ENCODE results near the gene GMEB2.

GMEB2 gene

DNA sequence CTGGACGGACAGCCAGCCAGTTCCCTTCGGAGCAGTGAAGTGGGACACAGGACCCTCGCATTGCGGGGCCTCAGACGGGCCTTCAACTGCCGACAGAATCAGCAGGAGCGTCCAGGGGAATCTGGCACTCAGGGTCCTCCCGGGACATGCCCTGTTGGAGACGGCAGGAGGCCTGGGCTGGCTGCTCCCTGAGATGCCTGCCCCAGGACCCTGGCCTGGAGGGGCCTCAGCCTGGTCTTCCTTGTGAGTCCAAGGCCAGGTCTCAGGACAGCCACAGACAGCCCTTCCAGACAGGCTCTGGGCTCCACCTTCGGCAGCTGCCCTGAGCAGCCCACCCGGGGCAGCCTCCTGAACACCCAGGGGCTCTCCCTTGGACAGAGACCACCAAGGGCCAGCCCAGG lies 38.3 kb downstream of the GMEB2 start:
- no peak for DNase-seq (ENCODE audit: low read depth)

DNA sequence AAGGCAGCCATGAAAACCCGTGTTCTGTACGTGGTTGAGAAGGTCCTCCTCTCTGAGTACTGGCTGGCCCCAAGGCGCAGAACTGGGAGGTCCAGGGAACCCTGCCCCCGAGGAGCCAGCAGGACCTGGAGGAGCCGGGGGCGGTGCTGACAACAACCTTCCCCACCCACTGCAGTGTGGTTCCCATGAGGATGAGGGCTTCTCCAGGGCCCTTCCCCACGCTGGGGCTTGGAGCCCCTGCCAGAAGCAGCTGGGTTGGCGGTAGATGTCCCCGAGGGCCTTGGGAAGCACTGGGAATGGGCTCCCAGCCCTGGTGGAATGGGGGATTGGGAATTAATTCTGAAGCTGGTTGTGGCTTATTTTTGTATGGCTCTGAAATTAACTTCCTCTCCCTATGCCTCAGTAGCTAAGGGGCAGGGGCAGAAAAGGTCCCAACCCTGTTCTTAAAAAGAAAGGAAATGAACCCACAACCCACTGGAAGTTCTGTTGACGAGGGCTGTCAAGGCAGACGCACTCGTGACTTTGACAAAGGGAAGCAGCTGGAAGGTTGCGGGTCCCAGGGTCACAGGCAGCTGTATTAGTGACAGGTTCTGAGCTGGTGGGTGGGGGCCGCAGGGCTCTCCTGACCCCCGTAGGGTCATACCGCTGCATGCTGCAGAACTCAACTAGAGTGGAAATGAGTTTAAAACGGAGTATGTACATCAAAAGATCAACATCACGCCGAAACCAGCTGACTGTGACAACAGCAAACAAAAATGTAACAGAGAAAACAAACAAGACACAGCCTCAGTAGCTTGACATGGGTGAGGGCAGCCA lies 38.9 kb downstream of the GMEB2 start:
- DNase-seq (ENCODE audit: low read depth): no peak

GRCh38 chr20:63587256-63587655 lies 39.6 kb downstream of the GMEB2 start:
- no peak for DNase-seq (ENCODE audit: low read depth)

DNA sequence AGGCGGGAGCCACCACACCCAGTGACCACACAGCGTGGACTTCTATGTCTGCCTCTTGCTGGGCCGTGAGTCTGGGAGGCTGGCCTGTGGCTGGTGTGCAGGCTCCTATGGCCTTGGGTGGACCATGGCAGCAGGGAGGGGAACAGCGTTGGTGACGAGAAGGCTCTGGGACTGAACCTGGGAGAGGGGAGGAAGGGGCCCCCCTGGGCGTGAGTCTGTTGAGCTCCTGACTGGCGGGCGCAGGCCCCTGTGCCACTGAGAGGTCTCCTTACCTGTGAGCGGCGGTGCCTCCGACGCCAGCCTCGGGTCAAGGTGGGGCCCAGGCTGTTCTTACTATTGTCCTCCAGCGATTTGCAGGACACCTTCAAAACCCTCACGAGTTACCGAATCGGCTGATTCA lies 40.1 kb downstream of the GMEB2 start:
- DNase-seq (ENCODE audit: low read depth): no peak

- DNase-seq (ENCODE audit: low read depth): no peak
Observed at GRCh38 chr20:63585616-63586565, 41.0 kb downstream of the GMEB2 start.

- DNase-seq (ENCODE audit: low read depth): no peak
Observed at GRCh38 chr20:63582382-63583063, 44.4 kb downstream of the GMEB2 start.

GRCh38 chr20:63580796-63581461 lies 46.0 kb downstream of the GMEB2 start:
- no peak for DNase-seq (ENCODE audit: low read depth)

DNA sequence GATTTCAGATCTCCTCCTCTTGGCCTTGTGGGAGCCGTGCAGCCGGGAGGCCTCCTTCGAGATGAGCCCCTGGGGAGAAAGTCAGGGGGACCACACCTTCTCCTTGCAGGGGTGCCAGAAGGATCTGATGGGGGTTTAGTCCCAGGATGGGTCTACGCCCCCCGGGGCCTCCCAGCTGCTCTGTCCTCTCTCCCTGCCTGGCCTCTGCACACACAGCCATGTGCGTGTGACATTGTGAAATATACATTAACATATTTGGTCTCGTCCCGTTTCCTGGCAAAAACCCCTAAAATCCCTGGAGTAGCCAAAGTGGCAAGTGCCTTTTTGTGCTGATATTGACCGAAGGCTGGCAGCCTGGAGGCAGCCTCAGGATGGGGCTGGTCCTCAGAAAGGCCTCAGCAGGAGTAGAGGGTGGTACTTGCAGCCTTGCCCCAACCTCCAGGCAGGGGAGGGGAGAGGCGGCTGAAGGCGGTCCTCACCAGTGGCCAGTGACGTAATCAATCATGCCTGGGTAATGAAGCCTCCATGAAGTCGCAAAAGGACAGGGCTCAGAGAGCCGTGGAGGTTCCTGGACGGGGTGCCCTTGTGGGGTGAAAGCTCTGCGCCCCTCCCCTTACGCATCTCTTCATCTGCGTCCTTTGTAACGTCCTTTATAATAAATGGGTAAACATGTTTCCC lies 47.7 kb downstream of the GMEB2 start:
- no peak for DNase-seq (ENCODE audit: low read depth)

DNA sequence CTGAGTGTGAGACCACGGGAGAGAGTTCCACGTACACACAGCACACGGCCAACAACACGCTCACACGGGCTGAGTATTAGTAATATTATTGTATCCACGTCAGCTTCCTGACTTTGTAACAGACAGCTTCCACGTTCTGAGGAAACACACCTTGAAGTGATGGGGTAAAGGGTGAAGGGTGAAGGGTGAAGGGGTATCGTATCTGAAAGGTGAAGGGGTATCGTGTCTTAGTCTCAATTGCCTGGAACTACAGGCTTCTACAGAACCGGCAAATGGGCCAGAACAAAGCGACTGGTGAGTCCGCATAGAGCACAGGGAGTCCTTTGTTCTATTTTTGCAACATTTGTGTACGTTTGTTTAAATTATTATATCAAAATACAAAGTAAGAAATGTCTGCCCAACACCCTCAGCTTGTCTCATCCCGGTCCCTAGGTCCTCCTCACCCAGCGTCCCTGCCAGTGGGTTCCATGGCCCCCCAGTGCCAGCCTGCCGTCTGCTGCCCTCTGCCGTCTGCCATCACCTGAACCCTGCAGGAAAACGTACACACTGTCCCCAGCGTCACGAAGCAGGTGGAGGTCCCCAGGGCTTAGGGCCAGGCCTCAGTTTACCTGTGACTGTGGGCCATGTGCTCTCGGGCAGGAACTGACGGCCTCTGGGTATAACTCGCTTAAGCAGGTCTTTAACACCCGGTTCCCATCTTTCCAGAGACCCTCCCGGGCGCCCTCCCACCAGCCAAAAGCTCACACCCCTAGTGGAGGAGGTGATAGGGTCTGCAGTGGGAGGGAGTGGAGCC lies 48.5 kb downstream of the GMEB2 start:
- DNase-seq (ENCODE audit: low read depth): no peak

- DNase-seq (ENCODE audit: low read depth): no peak
Observed at GRCh38 chr20:63577317-63577894, 49.5 kb downstream of the GMEB2 start.

GRCh38 chr20:63576311-63576710 lies 50.6 kb downstream of the GMEB2 start:
- DNase-seq (ENCODE audit: low read depth): no peak

DNA sequence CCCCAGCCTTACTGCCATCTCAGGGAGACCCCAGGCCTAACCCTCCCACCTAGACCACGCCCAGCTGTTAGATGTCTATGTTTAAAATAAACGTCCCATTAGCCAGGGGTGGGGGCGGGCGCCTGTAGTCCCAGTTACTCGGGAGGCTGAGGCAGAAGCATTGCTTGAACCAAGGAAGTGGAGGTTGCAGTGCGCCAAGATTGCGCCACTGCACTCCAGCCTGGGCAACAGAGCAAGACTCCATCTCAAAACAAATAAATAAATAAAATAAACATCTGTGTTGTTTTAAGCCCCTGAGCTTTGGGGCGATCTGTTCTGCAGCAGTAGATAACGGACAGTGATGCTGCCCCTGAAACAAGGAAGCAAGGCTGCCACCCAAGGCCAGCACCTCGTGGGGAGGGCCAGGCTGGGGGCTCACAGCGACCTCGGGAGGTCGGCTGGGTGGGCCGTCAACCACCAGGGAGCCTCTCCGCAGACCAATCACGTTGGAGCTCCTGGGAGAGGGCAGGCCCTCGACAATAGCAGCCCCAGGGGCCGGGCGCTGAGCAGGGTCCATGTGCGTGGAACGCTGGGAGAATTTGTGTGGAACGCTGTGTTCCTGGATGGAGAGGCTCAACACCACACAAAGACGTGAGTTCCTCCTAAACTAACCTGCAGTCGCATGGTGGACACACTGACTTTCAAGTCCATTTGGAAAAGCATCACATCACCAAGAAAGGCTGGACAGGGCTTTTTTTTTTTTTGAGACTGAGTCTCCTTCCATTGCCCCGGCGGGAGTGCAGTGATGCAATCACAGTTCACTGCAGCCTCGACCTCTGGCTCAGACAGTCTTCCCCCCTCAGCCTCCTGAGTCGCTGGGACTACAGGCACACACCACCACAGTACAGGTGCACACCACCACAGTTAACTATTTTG lies 51.8 kb downstream of the GMEB2 start:
- no peak for DNase-seq (ENCODE audit: low read depth)

GRCh38 chr20:63574156-63574828 lies 52.6 kb downstream of the GMEB2 start, which contains the start of gene HELZ2:
Gene HELZ2 (minus strand): TSS chr20:63574239. CDS start chr20:63572385, 1,854 bp downstream.
- DNase-seq (ENCODE audit: low read depth): no peak

- DNase-seq (ENCODE audit: low read depth): no peak
Observed at GRCh38 chr20:63573647-63574131, 53.2 kb downstream of the GMEB2 start.

GRCh38 chr20:63572788-63573646 lies 53.9 kb downstream of the GMEB2 start:
- no peak for DNase-seq (ENCODE audit: low read depth)

DNA sequence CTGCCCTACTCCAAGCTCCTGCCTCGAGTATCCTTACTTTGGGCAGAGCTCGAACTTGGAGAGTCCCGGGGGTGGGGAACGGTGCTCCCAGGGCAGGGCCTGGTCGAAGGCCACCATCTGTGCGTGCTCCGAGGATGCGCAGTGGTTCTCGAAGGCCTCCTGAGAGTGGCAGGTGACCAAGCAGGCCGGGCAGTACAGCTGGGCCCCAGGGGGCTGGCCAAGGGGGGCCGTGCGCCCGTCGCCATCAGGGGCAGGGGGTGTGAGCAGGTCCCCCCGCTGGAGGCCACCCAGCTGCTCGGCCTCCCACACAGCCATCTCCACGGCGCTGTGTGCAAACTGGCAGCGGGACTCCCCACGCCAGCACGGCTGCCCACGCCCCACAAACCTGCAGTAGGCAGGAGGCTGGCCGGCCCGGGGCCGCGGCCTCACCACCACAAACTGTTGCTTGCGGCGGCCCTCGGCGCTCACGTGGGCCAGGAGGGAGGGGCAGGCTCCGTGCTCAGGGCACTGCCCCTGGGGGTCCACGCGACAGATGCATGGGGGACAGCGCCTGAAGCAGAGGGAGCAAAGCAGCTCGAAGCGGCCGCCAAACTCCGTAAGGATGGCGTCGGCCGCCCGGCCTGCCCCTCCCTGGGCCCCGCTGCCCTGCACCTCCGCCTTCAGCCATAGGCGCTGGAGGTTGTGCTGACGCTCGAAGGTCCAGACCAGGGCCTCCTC lies 54.7 kb downstream of the GMEB2 start:
- no peak for DNase-seq (ENCODE audit: low read depth)

Measured in stimulated activated CD8-positive, alpha-beta memory T cell treated with anti-CD3 and anti-CD28 coated beads, Interleukin-15, amount 100 ng/mL, for 24 hours (primary cell).